Fibroblast of skin of back (primary cell): ENCODE results near the gene GAN.
A peak's percentile ranks its signal among the peaks of the same experiment; 100 is the strongest.
"Not testable (repeated sequence)": the region's sequence is repeated elsewhere in the genome, so short reads cannot be mapped to it uniquely, and the experiment has no call there.

Experiments
- DNase-seq: peaks from one replicate; pipeline ENCODE4 v3.0.0-alpha.2; 2013

GAN gene

GRCh38 chr16:81310045-81310644 lies 4.6 kb upstream of the GAN start:
- no peak for DNase-seq

- DNase-seq: no peak
Measured at GRCh38 chr16:81311762-81312161, 3.0 kb upstream of the GAN start.

GRCh38 chr16:81313701-81314602 lies 810 bp upstream of the GAN start:
- peak; percentile 38 for DNase-seq

- DNase-seq: peak; percentile 55
Measured at GRCh38 chr16:81315271-81316175, 761 bp downstream of the GAN start.

- no peak for DNase-seq
Measured at GRCh38 chr16:81316176-81316496, 1.4 kb downstream of the GAN start.

- DNase-seq: peak; percentile 14
Measured at GRCh38 chr16:81318711-81319110, 3.9 kb downstream of the GAN start.

- peak; percentile 85 for DNase-seq
Measured at GRCh38 chr16:81319221-81319912, 4.6 kb downstream of the GAN start.

- DNase-seq: no peak
Measured at GRCh38 chr16:81321039-81321438, 6.3 kb downstream of the GAN start.

- no peak for DNase-seq
Measured at GRCh38 chr16:81321536-81321935, 6.8 kb downstream of the GAN start.

- DNase-seq: peak; percentile 8
Measured at GRCh38 chr16:81324808-81325207, 10.0 kb downstream of the GAN start.

- DNase-seq: no peak
Measured at GRCh38 chr16:81327011-81327410, 12.2 kb downstream of the GAN start.

GRCh38 chr16:81327447-81328196 lies 12.9 kb downstream of the GAN start:
- no peak for DNase-seq

GRCh38 chr16:81329947-81330346 lies 15.2 kb downstream of the GAN start:
- no peak for DNase-seq

- no peak for DNase-seq
Measured at GRCh38 chr16:81333356-81333755, 18.6 kb downstream of the GAN start.

GRCh38 chr16:81335669-81336068 lies 20.9 kb downstream of the GAN start:
- DNase-seq: no peak

GRCh38 chr16:81337097-81337496 lies 22.3 kb downstream of the GAN start:
- DNase-seq: no peak

GRCh38 chr16:81345172-81345571 lies 30.4 kb downstream of the GAN start:
- DNase-seq: not testable (repeated sequence)

- DNase-seq: no peak
Measured at GRCh38 chr16:81347425-81347824, 32.7 kb downstream of the GAN start.

GRCh38 chr16:81349608-81350305 lies 35.0 kb downstream of the GAN start:
- DNase-seq: peak; percentile 16

GRCh38 chr16:81350306-81350615 lies 35.5 kb downstream of the GAN start:
- no peak for DNase-seq

- no peak for DNase-seq
Measured at GRCh38 chr16:81353895-81354294, 39.1 kb downstream of the GAN start.
